Left lobe of liver (tissue), 2 donors: ENCODE measurements around the gene CAMK2D. TPM values are rescaled to one million over a fixed set of nuclear protein-coding genes. Genes with fewer than 3 reads are reported as not detected.

ENCODE experiments used
- ATAC-seq: fragments of 200-7000 bp; cut with Tn5 transposase; one replicate; pipeline ENCODE4 v1.9.1; 2020; ENCODE audit warnings: mild to moderate bottlenecking, moderate library complexity
- DNase-seq: peaks from one replicate; pipeline ENCODE4 v3.0.0-alpha.2; 2020; ENCODE audit warnings: low spot score
- total RNA-seq: library from RNA; stranded (reverse); gene quantifications from one replicate; pipeline ENCODE4 v1.2.1, GENCODE V29; 2021
- donor health status: DM: no; HTN: no; CAD: no; lungs with moderate emphysema.
- donor health status: DM: no; HTN: yes; CAD: no.

The CAMK2D gene
- total RNA-seq, 1 donor from 2014 or later, result 19.3 TPM

- DNase-seq (no peak), ATAC-seq (no peak)
Measured at GRCh38 chr4:113496698-113497097, 264.8 kb downstream of the CAMK2D start.

- DNase-seq (no peak), ATAC-seq (no peak)
Measured at GRCh38 chr4:113495790-113496189, 265.7 kb downstream of the CAMK2D start.

- no peak for ATAC-seq
Measured at GRCh38 chr4:113483131-113483530, 278.4 kb downstream of the CAMK2D start.

GRCh38 chr4:113482325-113482724, 279.2 kb downstream of the CAMK2D start:
- no peak for ATAC-seq
- no peak for DNase-seq

More at GRCh38 chr4:113483131-113483530, 278.4 kb downstream of the CAMK2D start:
- no peak for DNase-seq

GRCh38 chr4:113481820-113482219, 279.7 kb downstream of the CAMK2D start:
- ATAC-seq, result no peak
- no peak for DNase-seq

- ATAC-seq (no peak), DNase-seq (no peak)
Measured at GRCh38 chr4:113480109-113480508, 281.4 kb downstream of the CAMK2D start.

- no peak for DNase-seq
Measured at GRCh38 chr4:113478032-113478431, 283.5 kb downstream of the CAMK2D start.

GRCh38 chr4:113476800-113477199, 284.7 kb downstream of the CAMK2D start:
- DNase-seq (no peak), ATAC-seq (no peak)

More at GRCh38 chr4:113478032-113478431, 283.5 kb downstream of the CAMK2D start:
- peak; percentile 83 for ATAC-seq

GRCh38 chr4:113474017-113474416, 287.5 kb downstream of the CAMK2D start:
- no peak for DNase-seq
- no peak for ATAC-seq

- DNase-seq, result no peak
- peak; percentile 45 for ATAC-seq
Measured at GRCh38 chr4:113472864-113473263, 288.7 kb downstream of the CAMK2D start.

GRCh38 chr4:113471146-113471860, 290.2 kb downstream of the CAMK2D start:
- DNase-seq, result no peak
- no peak for ATAC-seq

- ATAC-seq, result peak; percentile 68
- no peak for DNase-seq
Measured at GRCh38 chr4:113469926-113470325, 291.6 kb downstream of the CAMK2D start.

GRCh38 chr4:113469023-113469390, 292.5 kb downstream of the CAMK2D start:
- ATAC-seq, result no peak
- no peak for DNase-seq

GRCh38 chr4:113468165-113469022, 293.1 kb downstream of the CAMK2D start:
- peak; percentile 51 for ATAC-seq
- DNase-seq, result no peak

- DNase-seq (no peak), ATAC-seq (peak; percentile 87)
Measured at GRCh38 chr4:113467581-113467980, 294.0 kb downstream of the CAMK2D start.

GRCh38 chr4:113462286-113462685, 299.3 kb downstream of the CAMK2D start:
- DNase-seq (no peak), ATAC-seq (no peak)

GRCh38 chr4:113461281-113461680, 300.3 kb downstream of the CAMK2D start:
- ATAC-seq (no peak), DNase-seq (no peak)

- DNase-seq, result no peak
- peak; percentile 29 for ATAC-seq
Measured at GRCh38 chr4:113457886-113458285, 303.7 kb downstream of the CAMK2D start.

GRCh38 chr4:113457121-113457520, 304.4 kb downstream of the CAMK2D start:
- DNase-seq (no peak), ATAC-seq (no peak)

GRCh38 chr4:113455061-113455460, 306.5 kb downstream of the CAMK2D start:
- DNase-seq (no peak), ATAC-seq (no peak)

- DNase-seq, result no peak
- no peak for ATAC-seq
Measured at GRCh38 chr4:113452868-113453620, 308.5 kb downstream of the CAMK2D start.
